ENCODE results near the gene FOXJ1. TPM values are rescaled to one million over a fixed set of nuclear protein-coding genes. Genes with fewer than 3 reads are reported as not detected.

The FOXJ1 gene
- total and polyA plus RNA-seq, 2 of the 13 experiments (the other 11 are each of a cell fraction or from before 2014, with no cell fraction given), result 0.98 to 1.6 TPM

- no peak; the same call in 1 of the 2 replicates for TF ChIP-seq UBTF (CRISPR knock-in tag; IDR thresholded peaks at IDR 0.05)
- TF ChIP-seq NCOR1 (IDR thresholded peaks at IDR 0.05; ENCODE audit: borderline replicate concordance, low read length), result no peak
- TF ChIP-seq ZGPAT (CRISPR knock-in tag; IDR thresholded peaks at IDR 0.05), result peak; percentile 6; the same call in 1 of the 2 replicates
- no peak for TF ChIP-seq ZNF7 (CRISPR knock-in tag; IDR thresholded peaks at IDR 0.05)
- TF ChIP-seq SOX13 (IDR thresholded peaks at IDR 0.05), result no peak
- peak in 1 of 2 experiments; percentile 67; a peak in 2 of 4 replicates for TF ChIP-seq SOX13 (CRISPR knock-in tag; conservative IDR thresholded peaks at IDR 0.05 in 1 of 2, IDR thresholded peaks at IDR 0.05 in 1 of 2)
- TF ChIP-seq PRDM4 (CRISPR knock-in tag; IDR thresholded peaks at IDR 0.05; ENCODE audit: borderline replicate concordance), result no peak
- TF ChIP-seq ZNF616 (CRISPR knock-in tag; IDR thresholded peaks at IDR 0.05; ENCODE audit: low read depth), result 0 out of 2 replicates have a peak, but pooled peaks have one; percentile 28
- TF ChIP-seq ZNF136 (CRISPR knock-in tag; IDR thresholded peaks at IDR 0.05; ENCODE audit: low read depth), result 0 out of 2 replicates have a peak, but pooled peaks have one; percentile 19
- no peak for TF ChIP-seq ZFP91 (CRISPR knock-in tag; IDR thresholded peaks at IDR 0.05; ENCODE audit: borderline replicate concordance)
- TF ChIP-seq SRF (IDR thresholded peaks at IDR 0.05; ENCODE audit: low read depth, low read length), result no peak
- no peak for TF ChIP-seq ARNTL (CRISPR knock-in tag; IDR thresholded peaks at IDR 0.05)
- TF ChIP-seq ZNF672 (CRISPR knock-in tag; IDR thresholded peaks at IDR 0.05), result no peak
- TF ChIP-seq SMAD9 (CRISPR knock-in tag; IDR thresholded peaks at IDR 0.05), result no peak
- no peak; the same call in 1 of the 2 replicates for TF ChIP-seq CREM (IDR thresholded peaks at IDR 0.05)
- TF ChIP-seq CREM (CRISPR knock-in tag; IDR thresholded peaks at IDR 0.05), result no peak
- TF ChIP-seq ZBTB37 (CRISPR knock-in tag; IDR thresholded peaks at IDR 0.05), result no peak
- TF ChIP-seq ZNF350 (CRISPR knock-in tag; IDR thresholded peaks at IDR 0.05; ENCODE audit: borderline replicate concordance, low read depth), result no peak
- TF ChIP-seq SAFB2 (CRISPR knock-in tag; IDR thresholded peaks at IDR 0.05; ENCODE audit: borderline replicate concordance, low read depth), result no peak
These were observed 9.1 kb downstream of the FOXJ1 start (continued) for GRCh38 chr17:76131692-76132573.
